Measurements from ENCODE around the gene RGR. TPM values are rescaled to one million over a fixed set of nuclear protein-coding genes. Genes with fewer than 3 reads are reported as not detected.

The RGR gene
- total RNA-seq, 1 experiment from 2014 or later: not detected

DNA sequence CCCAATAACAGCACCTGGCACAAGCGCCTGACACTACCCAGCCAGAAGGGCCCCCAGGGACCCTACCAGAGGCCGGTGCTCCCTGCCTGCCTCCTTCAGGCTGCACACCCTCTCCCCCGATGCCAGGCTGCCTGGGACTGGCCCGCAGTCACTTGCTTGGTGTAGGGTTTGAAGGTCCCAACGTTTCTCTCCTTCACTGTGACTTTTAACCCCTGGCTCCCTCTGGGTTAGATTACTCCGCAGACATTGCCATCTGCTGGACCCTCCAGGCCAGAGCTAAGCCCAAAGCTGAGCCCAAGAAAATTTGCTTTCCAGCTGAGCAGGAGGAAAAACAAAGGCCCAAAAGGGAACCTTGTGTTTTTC lies 43.6 kb upstream of the RGR start:
- no peak for TF ChIP-seq ZBTB33 (IDR thresholded peaks at IDR 0.05; ENCODE audit: extremely low read depth, insufficient replicate concordance, low read length)
- no peak for TF ChIP-seq SRF (IDR thresholded peaks at IDR 0.05; ENCODE audit: low read depth)
- TF ChIP-seq ZFX (IDR thresholded peaks at IDR 0.05): no peak
- no peak for TF ChIP-seq REST (IDR thresholded peaks at IDR 0.05; ENCODE audit: low read depth)
- no peak for TF ChIP-seq CBX3 (IDR thresholded peaks at IDR 0.05; ENCODE audit: low read depth)
- no peak for TF ChIP-seq SIN3A (IDR thresholded peaks at IDR 0.05; ENCODE audit: low read depth)
- Histone ChIP-seq H3K9me2 (ENCODE audit: insufficient read depth) (no peaks in the 10 kb centered on the region), H3K27me3 (ENCODE audit: insufficient read depth, low read length) (peaks cover 14% of the 10 kb centered on the region), H4K20me1 (ENCODE audit: insufficient read depth) (no peaks in the 10 kb centered on the region), H3K79me2 (ENCODE audit: insufficient read depth, low read length) (no peaks in the 10 kb centered on the region), H3K9ac (ENCODE audit: low read length) (no peak overlapping the region), H3K9me3 (ENCODE audit: control insufficient read depth in 1 of 2, insufficient read depth in 1 of 2, low read depth in 1 of 2, low read length in 2 of 2) (no peaks in the 10 kb centered on the region), H3K4me1 (ENCODE audit: control insufficient read depth in 1 of 2, insufficient read depth in 2 of 2, low read length in 2 of 2) (no peaks in the 10 kb centered on the region), H3K4me2 (ENCODE audit: low read length) (no peak overlapping the region), H3K4me3 (replicated peaks in 1 of 2; ENCODE audit: low read depth in 1 of 2, low read length in 2 of 2) (no peak overlapping the region), H2AFZ (ENCODE audit: low read depth, low read length, poor library complexity, severe bottlenecking) (no peak overlapping the region), H3K36me3 (ENCODE audit: control insufficient read depth in 1 of 2, insufficient read depth in 2 of 2, low read length in 2 of 2) (no peaks in the 10 kb centered on the region), H3K27ac (ENCODE audit: low read depth, low read length) (no peak overlapping the region)
- RAD21 ChIA-PET (ENCODE audit: low non-redundant PET in 1 of 2, low total read pairs in 2 of 2, uncharacterized antibody in 2 of 2, unreplicated experiment in 2 of 2): no interaction called here
- POLR2A ChIA-PET: no interaction called here
- no TSS peak for BruUV-seq (replicated peaks)
- CTCF ChIA-PET: interaction anchor here (1.3 kb wide), 1 partner anchor 10 kb away, joined by 3 read pairs; no protein-coding TSS in a partner anchor
- no peak for DNase-seq (ENCODE audit: low read depth, low spot score)
- no peak for ATAC-seq
- intact Hi-C loops (cut with micrococcal nuclease): no loop called here

Measured in HCT116 (cell line).